Spleen (tissue), 11 donors: ENCODE results near the gene TP53I3. TPM values are rescaled to one million over a fixed set of nuclear protein-coding genes. Genes with fewer than 3 reads are reported as not detected.
"Not testable (repeated sequence)": the region's sequence is repeated elsewhere in the genome, so short reads cannot be mapped to it uniquely, and the experiment has no call there.

Source experiments
- DNase-seq: peaks from one replicate; pipeline ENCODE4 v3.0.0-alpha.2; 2020
- H3K27ac ChIP-seq, 8 donors: fragments of 200-600 bp; sonication (generic) in 7 of 8; 1 replicate in 4 of 8; 2 replicates in 4 of 8; pipeline versions ENCODE4 v1.5.0 to v1.8.0; 2016 to 2021; ENCODE audit warnings: inconsistent platforms in 4 of 8, mild to moderate bottlenecking in 4 of 8, moderate library complexity in 1 of 8
- H3K27me3 ChIP-seq, 7 donors: fragments of 200-600 bp; sonication (generic) in 6 of 7; replicated peaks in 1 of 7; 1 replicate in 4 of 7; 2 replicates in 3 of 7; pipeline versions ENCODE4 v1.5.0 to v1.8.0; 2016 to 2021; ENCODE audit warnings: inconsistent platforms in 3 of 7, mild to moderate bottlenecking in 1 of 7
- H3K36me3 ChIP-seq, 6 donors: fragments of 200-600 bp; sonication (generic) in 5 of 6; 1 replicate in 4 of 6; 2 replicates in 2 of 6; pipeline versions ENCODE4 v1.5.0 to v1.8.0; 2016 to 2021; ENCODE audit warnings: inconsistent platforms in 2 of 6
- H3K4me1 ChIP-seq, 6 donors: fragments of 200-600 bp; sonication (generic) in 5 of 6; 1 replicate in 3 of 6; 2 replicates in 3 of 6; pipeline versions ENCODE4 v1.5.0 to v1.8.0; 2016 to 2021; ENCODE audit warnings: inconsistent platforms in 3 of 6
- H3K4me3 ChIP-seq, 8 donors: fragments of 200-600 bp; sonication (generic) in 7 of 8; 1 replicate in 4 of 8; 2 replicates in 4 of 8; pipeline versions ENCODE4 v1.5.0 to v1.8.0; 2016 to 2021; ENCODE audit warnings: inconsistent platforms in 4 of 8, mild to moderate bottlenecking in 4 of 8, moderate library complexity in 2 of 8
- H3K9me3 ChIP-seq, 8 donors: fragments of 200-600 bp; sonication (generic) in 7 of 8; 1 replicate in 4 of 8; 2 replicates in 4 of 8; pipeline versions ENCODE4 v1.5.0 to v1.8.0; 2016 to 2021; ENCODE audit warnings: inconsistent platforms in 4 of 8
- CTCF ChIP-seq, 11 experiments: fragments of 200-600 bp in 7 of 11; fragments of 450-650 bp in 4 of 11; sonication (generic) in 4 of 11; IDR thresholded peaks in 8 of 11; conservative IDR thresholded peaks in 3 of 11; 1 replicate in 7 of 11; 2 replicates in 4 of 11; pipeline versions ENCODE4 v1.4.0 to v1.8.0; 2016 to 2021; ENCODE audit warnings: antibody characterized with exemption in 11 of 11, inconsistent platforms in 4 of 11, mild to moderate bottlenecking in 1 of 11
- POLR2A ChIP-seq, 3 donors: fragments of 450-650 bp; IDR thresholded peaks; one replicate each; pipeline ENCODE4 v1.5.1; 2017; ENCODE audit warnings: antibody characterized with exemption in 3 of 3, mild to moderate bottlenecking in 1 of 3
- POLR2AphosphoS5 ChIP-seq, 3 donors: sonication (generic); formaldehyde crosslinking; IDR thresholded peaks; one replicate each; pipeline ENCODE4 v1.5.1; 2017; ENCODE audit warnings: antibody characterized with exemption in 3 of 3
- WGBS, 5 donors: extraction: QIAGEN DNeasy Blood & Tissue Kit in 3 of 5; methylation state at CpG; one replicate each; pipeline versions ENCODE4 v1.1.5 to v1.1.7; 2013 to 2018; 5-methylcytosine and 5-hydroxymethylcytosine counted together
- intact Hi-C: fragments of 100-400 bp; cut with DNase I; formaldehyde crosslinking; loops from one replicate; pipeline ENCODE4 v1.15.0; 2023; ENCODE audit warnings: low total_unique reads
- polyA plus RNA-seq, 3 donors: library from polyadenylated mRNA; stranded (reverse); fragments of 200-250 nt; gene quantifications; one replicate each; pipeline ENCODE4 v1.2.1, GENCODE V29; 2013
- total RNA-seq, 7 donors: library from RNA; depleted of rRNA in 3 of 7; stranded (reverse); fragments of >200 nt in 3 of 7; fragmentation: NEBNext Ultra II Directional in 4 of 7; extraction: Animal tissue kit (Norgen Biotek cat#: 25700) in 4 of 7; gene quantifications; one replicate each; pipeline versions ENCODE4 v1.1.0 to v1.2.1, GENCODE V29; 2016 to 2021
- donor health status: healthy with polysubstance abuse.
- donor health status: DM: no; HTN: no; CAD: no; lungs with moderate emphysema.
- donor health status: DM: no; HTN: no; CAD: no.
- donor health status: Bipolar disorder and iron deficiency.
- donor health status: healthy.
- donor health status: DM: no; HTN: no; CAD: no.
- donor health status: DM: yes; HTN: yes; CAD: no.

TP53I3 gene
- total and polyA plus RNA-seq, 10 donors, result 7.1 to 17.6 (median 10.7) TPM

- Histone ChIP-seq H3K4me3 (no peak overlapping the region), H3K4me1 (no peaks in the 10 kb centered on the region), H3K27ac (no peak overlapping the region), H3K36me3 (peaks cover 0 to 14% (median 0%) of the 10 kb centered on the region in 6 donors), H3K9me3 (peaks cover 0 to 34% (median 13%) of the 10 kb centered on the region in 8 donors), H3K27me3 (no peaks in the 10 kb centered on the region)
- TF ChIP-seq POLR2A (IDR thresholded peaks at IDR 0.05), result no peak
- TF ChIP-seq CTCF (IDR thresholded peaks at IDR 0.05 in 8 of 11, conservative IDR thresholded peaks at IDR 0.05 in 3 of 11), result no peak
- no peak for DNase-seq
- WGBS, 5 donors, result 75 to 86% (median 84%) methylated on average over 2 of the region's 2 CpGs
- intact Hi-C loops, result no loop called here
Measured at GRCh38 chr2:24111407-24111901, 26.8 kb upstream of the TP53I3 start.

DNA sequence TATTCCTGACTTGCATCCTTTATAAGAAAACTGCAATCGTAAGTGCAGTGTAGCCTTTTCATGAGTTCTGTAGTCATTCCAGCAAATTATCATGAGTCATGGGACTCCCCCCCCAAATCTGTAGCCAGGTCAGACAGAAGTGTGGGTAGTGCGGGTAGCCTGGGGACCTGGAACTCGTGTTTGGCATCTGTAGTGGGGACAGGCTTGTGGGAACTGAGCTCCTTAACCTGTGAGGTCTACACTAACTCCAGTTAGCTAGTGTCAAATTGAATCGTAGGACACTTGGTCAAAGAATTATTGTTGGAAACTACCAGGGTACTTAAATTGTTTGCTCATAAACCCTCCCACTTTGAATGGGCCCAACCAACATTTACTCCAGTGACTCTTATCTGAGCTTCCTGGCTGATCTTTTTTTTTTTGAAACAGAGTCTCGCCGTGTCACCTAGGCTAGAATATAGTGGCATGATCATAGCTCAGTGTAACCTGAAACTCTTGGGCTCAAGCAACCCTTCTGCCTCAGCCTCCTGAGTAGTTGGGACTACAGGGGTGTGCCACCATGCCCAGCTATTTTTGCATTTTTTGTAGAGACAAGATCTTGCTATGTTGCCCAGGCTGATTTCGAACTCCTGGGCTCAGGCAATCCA is 26.1 kb upstream of the TP53I3 start:
- H3K9me3 ChIP-seq, result peaks cover 0 to 37% (median 16%) of the 10 kb centered on the region in 8 donors
- H3K4me1 ChIP-seq, result no peaks in the 10 kb centered on the region
- DNase-seq, result no peak
- 79 to 94% (median 90%) methylated on average over 6 to 7 of the region's 7 CpGs for WGBS, 5 donors
- no peak for TF ChIP-seq CTCF (IDR thresholded peaks at IDR 0.05 in 8 of 11, conservative IDR thresholded peaks at IDR 0.05 in 3 of 11)
- no peak for TF ChIP-seq POLR2AphosphoS5 (IDR thresholded peaks at IDR 0.05)
- TF ChIP-seq POLR2A (IDR thresholded peaks at IDR 0.05), result no peak
- H3K4me3 ChIP-seq, result no peak overlapping the region
- intact Hi-C loops, result no loop called here
- no peaks in the 10 kb centered on the region for H3K27me3 ChIP-seq
- no peak overlapping the region for H3K27ac ChIP-seq
- peaks cover 0 to 14% (median 0%) of the 10 kb centered on the region in 6 donors for H3K36me3 ChIP-seq

DNA sequence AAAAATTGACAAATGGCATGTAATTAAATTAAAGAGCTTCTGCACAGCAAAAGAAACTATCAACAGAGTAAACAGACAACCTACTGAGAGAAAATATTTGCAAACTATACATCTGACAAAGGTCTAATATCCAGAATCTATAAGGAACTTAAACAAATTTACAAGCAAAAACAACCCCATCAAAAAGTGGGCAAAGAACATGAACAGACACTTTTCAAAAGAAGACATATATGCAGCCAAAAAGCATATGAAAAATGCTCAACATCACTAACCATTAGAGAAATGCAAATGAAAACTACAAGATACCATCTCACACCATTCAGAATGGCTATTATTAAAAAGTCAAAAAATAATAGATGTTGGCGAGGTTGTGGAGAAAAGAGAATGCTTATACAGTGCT is 24.8 kb upstream of the TP53I3 start:
- H3K27me3 ChIP-seq, intact Hi-C loops, H3K4me3 ChIP-seq, DNase-seq, H3K27ac ChIP-seq, H3K4me1 ChIP-seq: not testable (repeated sequence)
- Histone ChIP-seq H3K36me3 (peaks cover 0 to 21% (median 0%) of the 10 kb centered on the region in 6 donors), H3K9me3 (peaks cover 0 to 34% (median 16%) of the 10 kb centered on the region in 8 donors)
- WGBS, 5 donors, result 91 to 100% (median 95%) methylated on average over 1 of the region's 1 CpG

GRCh38 chr2:24107336-24107735 is 22.7 kb upstream of the TP53I3 start:
- WGBS, 5 donors, result 41 to 100% (median 53%) methylated on average over 1 of the region's 1 CpG
- intact Hi-C loops, result no loop called here
- H3K4me3 ChIP-seq, result no peak overlapping the region

GRCh38 chr2:24106786-24107185 is 22.2 kb upstream of the TP53I3 start:
- no peak for DNase-seq
- H3K9me3 ChIP-seq, result peaks cover 0 to 30% (median 14%) of the 10 kb centered on the region in 8 donors
- no peak overlapping the region for H3K4me3 ChIP-seq
- no peaks in the 10 kb centered on the region for H3K27me3 ChIP-seq
- intact Hi-C loops, result no loop called here
- peaks cover 0 to 34% (median 6%) of the 10 kb centered on the region in 6 donors for H3K36me3 ChIP-seq
- no peaks in the 10 kb centered on the region for H3K4me1 ChIP-seq
- H3K27ac ChIP-seq, result no peak overlapping the region
- TF ChIP-seq POLR2A (IDR thresholded peaks at IDR 0.05), result no peak
- TF ChIP-seq POLR2AphosphoS5 (IDR thresholded peaks at IDR 0.05), result no peak
- TF ChIP-seq CTCF (IDR thresholded peaks at IDR 0.05 in 8 of 11, conservative IDR thresholded peaks at IDR 0.05 in 3 of 11), result no peak

More at GRCh38 chr2:24107336-24107735, 22.7 kb upstream of the TP53I3 start:
- H3K27ac ChIP-seq, result no peak overlapping the region
- no peak for TF ChIP-seq POLR2A (IDR thresholded peaks at IDR 0.05)
- TF ChIP-seq POLR2AphosphoS5 (IDR thresholded peaks at IDR 0.05), result no peak
- H3K36me3 ChIP-seq, result peaks cover 0 to 33% (median 3%) of the 10 kb centered on the region in 6 donors
- DNase-seq, result no peak
- no peaks in the 10 kb centered on the region for H3K27me3 ChIP-seq
- no peaks in the 10 kb centered on the region for H3K4me1 ChIP-seq
- peaks cover 0 to 30% (median 14%) of the 10 kb centered on the region in 8 donors for H3K9me3 ChIP-seq
